HUES48 (cell line): ENCODE results near the gene CRP.
"Not testable (repeated sequence)": the region's sequence is repeated elsewhere in the genome, so short reads cannot be mapped to it uniquely, and the experiment has no call there.

Experiments
- H3K27ac ChIP-seq: one replicate; pipeline ENCODE4 v1.7.0; 2013; ENCODE audit warnings: low read depth, low read length, inconsistent platforms
- H3K27me3 ChIP-seq: 2 replicates; pipeline ENCODE4 v1.6.1; 2013; ENCODE audit warnings: mild to moderate bottlenecking, low read length; ENCODE audit not compliant: control insufficient read depth, insufficient read depth
- H3K36me3 ChIP-seq: 2 replicates; pipeline ENCODE4 v1.6.1; 2013; ENCODE audit warnings: low read length; ENCODE audit not compliant: control insufficient read depth, insufficient read depth
- H3K4me1 ChIP-seq: 2 replicates; pipeline ENCODE4 v1.6.1; 2013; ENCODE audit warnings: mild to moderate bottlenecking, low read length; ENCODE audit not compliant: control insufficient read depth, insufficient read depth
- H3K4me3 ChIP-seq: 2 replicates; pipeline ENCODE4 v1.5.1; 2013; ENCODE audit warnings: mild to moderate bottlenecking, low read depth, low read length
- H3K9ac ChIP-seq: 2 replicates; pipeline ENCODE4 v1.6.1; 2013; ENCODE audit warnings: mild to moderate bottlenecking, low read depth, low read length, moderate library complexity
- H3K9me3 ChIP-seq: 2 replicates; pipeline ENCODE4 v1.6.1; 2013; ENCODE audit warnings: low read length; ENCODE audit not compliant: control insufficient read depth, insufficient read depth

Gene CRP

GRCh38 chr1:159743651-159744410, 29.4 kb upstream of the CRP start:
- H3K36me3 ChIP-seq, result no peaks in the 10 kb centered on the region
- H3K4me3 ChIP-seq, result no peak overlapping the region
- no peaks in the 10 kb centered on the region for H3K9me3 ChIP-seq
- H3K27ac ChIP-seq, result no peak overlapping the region
- H3K9ac ChIP-seq, result no peak overlapping the region
- no peaks in the 10 kb centered on the region for H3K27me3 ChIP-seq
- H3K4me1 ChIP-seq, result no peaks in the 10 kb centered on the region

- no peak overlapping the region for H3K4me3 ChIP-seq
- no peaks in the 10 kb centered on the region for H3K9me3 ChIP-seq
- no peaks in the 10 kb centered on the region for H3K36me3 ChIP-seq
- no peaks in the 10 kb centered on the region for H3K4me1 ChIP-seq
- H3K9ac ChIP-seq, result no peak overlapping the region
- no peak overlapping the region for H3K27ac ChIP-seq
- no peaks in the 10 kb centered on the region for H3K27me3 ChIP-seq
Measured at GRCh38 chr1:159737238-159737916, 23.0 kb upstream of the CRP start.

GRCh38 chr1:159723188-159723587, 8.8 kb upstream of the CRP start:
- not testable (repeated sequence) for H3K27ac ChIP-seq, H3K27me3 ChIP-seq, H3K36me3 ChIP-seq, H3K4me3 ChIP-seq, H3K4me1 ChIP-seq, H3K9ac ChIP-seq
- H3K9me3 ChIP-seq, result peaks cover 54% of the 10 kb centered on the region

- no peaks in the 10 kb centered on the region for H3K4me1 ChIP-seq
- H3K9me3 ChIP-seq, result peaks cover 58% of the 10 kb centered on the region
- H3K9ac ChIP-seq, result no peak overlapping the region
- H3K27ac ChIP-seq, result no peak overlapping the region
- no peak overlapping the region for H3K4me3 ChIP-seq
- no peaks in the 10 kb centered on the region for H3K27me3 ChIP-seq
- no peaks in the 10 kb centered on the region for H3K36me3 ChIP-seq
Measured at GRCh38 chr1:159719990-159720389, 5.6 kb upstream of the CRP start.

- Histone ChIP-seq H3K9ac (no peak overlapping the region), H3K9me3 (peaks cover 30% of the 10 kb centered on the region), H3K27ac (no peak overlapping the region), H3K36me3 (no peaks in the 10 kb centered on the region), H3K27me3 (no peaks in the 10 kb centered on the region), H3K4me3 (no peak overlapping the region), H3K4me1 (no peaks in the 10 kb centered on the region)
Measured at GRCh38 chr1:159715855-159716254, 1.5 kb upstream of the CRP start.

GRCh38 chr1:159712080-159712479, 2.3 kb downstream of the CRP start:
- H3K36me3 ChIP-seq, result no peaks in the 10 kb centered on the region
- no peak overlapping the region for H3K4me3 ChIP-seq
- no peaks in the 10 kb centered on the region for H3K4me1 ChIP-seq
- no peak overlapping the region for H3K27ac ChIP-seq
- no peak overlapping the region for H3K9ac ChIP-seq
- H3K9me3 ChIP-seq, result no peaks in the 10 kb centered on the region; the same call in 1 of the 2 replicates
- H3K27me3 ChIP-seq, result no peaks in the 10 kb centered on the region

GRCh38 chr1:159707472-159708260, 6.7 kb downstream of the CRP start:
- no peaks in the 10 kb centered on the region for H3K27me3 ChIP-seq
- H3K9ac ChIP-seq, result no peak overlapping the region
- no peaks in the 10 kb centered on the region for H3K36me3 ChIP-seq
- no peaks in the 10 kb centered on the region for H3K4me1 ChIP-seq
- H3K27ac ChIP-seq, result no peak overlapping the region
- H3K4me3 ChIP-seq, result no peak overlapping the region
- no peaks in the 10 kb centered on the region for H3K9me3 ChIP-seq

GRCh38 chr1:159705904-159706256, 8.5 kb downstream of the CRP start:
- Histone ChIP-seq H3K9me3 (no peaks in the 10 kb centered on the region), H3K9ac (no peak overlapping the region), H3K4me3 (no peak overlapping the region), H3K36me3 (no peaks in the 10 kb centered on the region), H3K27ac (no peak overlapping the region), H3K4me1 (no peaks in the 10 kb centered on the region), H3K27me3 (no peaks in the 10 kb centered on the region)

GRCh38 chr1:159705251-159705903, 9.0 kb downstream of the CRP start:
- Histone ChIP-seq H3K4me3 (no peak overlapping the region), H3K4me1 (no peaks in the 10 kb centered on the region), H3K9me3 (no peaks in the 10 kb centered on the region), H3K27me3 (no peaks in the 10 kb centered on the region), H3K27ac (no peak overlapping the region), H3K9ac (no peak overlapping the region), H3K36me3 (no peaks in the 10 kb centered on the region)

- H3K4me3 ChIP-seq, result no peak overlapping the region
- no peaks in the 10 kb centered on the region for H3K27me3 ChIP-seq
- H3K9me3 ChIP-seq, result no peaks in the 10 kb centered on the region
Measured at GRCh38 chr1:159704481-159704880, 9.9 kb downstream of the CRP start.

More at GRCh38 chr1:159704481-159704880, 9.9 kb downstream of the CRP start:
- no peak overlapping the region for H3K27ac ChIP-seq
- H3K4me1 ChIP-seq, result no peaks in the 10 kb centered on the region
- H3K9ac ChIP-seq, result no peak overlapping the region
- no peaks in the 10 kb centered on the region for H3K36me3 ChIP-seq
